Hepatocyte (in vitro differentiated cells): Measurements from ENCODE around the gene NFE2. TPM values are rescaled to one million over a fixed set of nuclear protein-coding genes. Genes with fewer than 3 reads are reported as not detected.

Experiments used
- DNase-seq: peaks from one replicate; pipeline ENCODE4 v3.0.0-alpha.2; 2016; ENCODE audit warnings: low spot score
- H2AFZ ChIP-seq: fragments of 200-600 bp; sonication (generic); 2 replicates; pipeline ENCODE4 v1.6.0; 2016; ENCODE audit warnings: antibody characterized with exemption, mild to moderate bottlenecking
- H3K27ac ChIP-seq: fragments of 200-600 bp; sonication (generic); 2 replicates; pipeline ENCODE4 v1.5.1; 2016; ENCODE audit warnings: mild to moderate bottlenecking
- H3K27me3 ChIP-seq: fragments of 200-600 bp; sonication (generic); 2 replicates; pipeline ENCODE4 v1.6.1; 2016
- H3K36me3 ChIP-seq: fragments of 200-600 bp; sonication (generic); replicated peaks from 2 replicates; pipeline ENCODE4 v1.5.1; 2016; ENCODE audit warnings: low read depth; ENCODE audit not compliant: insufficient read depth
- H3K4me1 ChIP-seq: fragments of 200-600 bp; sonication (generic); 2 replicates; pipeline ENCODE4 v1.5.1; 2016; ENCODE audit warnings: mild to moderate bottlenecking, moderate library complexity; ENCODE audit not compliant: insufficient read depth
- H3K4me2 ChIP-seq: fragments of 200-600 bp; sonication (generic); 2 replicates; pipeline ENCODE4 v1.6.0; 2016
- H3K4me3 ChIP-seq: fragments of 200-600 bp; sonication (generic); 2 replicates; pipeline ENCODE4 v1.5.1; 2016; ENCODE audit warnings: mild to moderate bottlenecking
- H3K79me2 ChIP-seq: fragments of 200-600 bp; sonication (generic); 2 replicates; pipeline ENCODE4 v1.6.0; 2017; ENCODE audit warnings: mild to moderate bottlenecking
- H3K9me2 ChIP-seq: fragments of 200-600 bp; sonication (generic); replicated peaks from 2 replicates; pipeline ENCODE4 v1.6.0; 2017; ENCODE audit warnings: mild to moderate bottlenecking; ENCODE audit not compliant: insufficient read depth
- H3K9me3 ChIP-seq: fragments of 200-600 bp; sonication (generic); 2 replicates; pipeline ENCODE4 v1.5.1; 2016; ENCODE audit warnings: low read depth, mild to moderate bottlenecking
- H4K20me1 ChIP-seq: fragments of 200-600 bp; sonication (generic); 2 replicates; pipeline ENCODE4 v1.6.0; 2016; ENCODE audit warnings: mild to moderate bottlenecking; ENCODE audit not compliant: insufficient read depth, poor library complexity, severe bottlenecking
- CTCF ChIP-seq: fragments of 200-600 bp; sonication (generic); IDR thresholded peaks from 2 replicates; pipeline ENCODE4 v1.5.1; 2016; ENCODE audit warnings: antibody characterized with exemption, mild to moderate bottlenecking; ENCODE audit not compliant: poor library complexity
- EZH2 ChIP-seq: fragments of 200-600 bp; sonication (generic); IDR thresholded peaks from 2 replicates; pipeline ENCODE4 v1.6.1; 2016; ENCODE audit warnings: antibody characterized with exemption, mild to moderate bottlenecking, borderline replicate concordance
- EZH2phosphoT487 ChIP-seq: fragments of 200-600 bp; sonication (generic); IDR thresholded peaks from one replicate; pipeline ENCODE4 v1.6.1; 2018; ENCODE audit warnings: antibody characterized with exemption, mild to moderate bottlenecking, low read depth, moderate library complexity; ENCODE audit not compliant: unreplicated experiment, severe bottlenecking
- WGBS: methylation state at CpG from one replicate; pipeline ENCODE4 v1.1.6; 2016; ENCODE audit warnings: low lambda C conversion rate; ENCODE audit errors: missing lambda C conversion rate; 5-methylcytosine and 5-hydroxymethylcytosine counted together
- polyA plus RNA-seq: library from polyadenylated mRNA; unstranded; fragments of >200 nt; fragmentation: Nextera tagmentation; extraction: Ambion mirVana; gene quantifications from 2 replicates; pipeline ENCODE4 v1.2.1, GENCODE V29; 2016
- total RNA-seq: library from RNA; depleted of rRNA; stranded (reverse); fragments of >200 nt; gene quantifications from 2 replicates; pipeline ENCODE4 v1.2.3, GENCODE V29; 2014

NFE2 gene
- total and polyA plus RNA-seq, 2 experiments from 2014 or later, result 0.83 TPM; not detected in 1

GRCh38 chr12:54258201-54258681 is 42.6 kb downstream of the NFE2 start:
- peaks cover 80% of the 10 kb centered on the region for H3K79me2 ChIP-seq
- peak overlapping the region; percentile 91 for H3K27ac ChIP-seq
- DNase-seq, result no peak
- TF ChIP-seq EZH2 (no peak), CTCF (no peak), EZH2phosphoT487 (no peak)
- H3K9me2 ChIP-seq, result no peaks in the 10 kb centered on the region
- H4K20me1 ChIP-seq, result no peaks in the 10 kb centered on the region
- H3K9me3 ChIP-seq, result no peaks in the 10 kb centered on the region
- peak overlapping the region; percentile 79 for H3K4me2 ChIP-seq
- H2AFZ ChIP-seq, result no peak overlapping the region
- H3K27me3 ChIP-seq, result no peaks in the 10 kb centered on the region
- H3K4me1 ChIP-seq, result peaks cover 33% of the 10 kb centered on the region
- no peaks in the 10 kb centered on the region for H3K36me3 ChIP-seq
- no peak overlapping the region for H3K4me3 ChIP-seq

GRCh38 chr12:54257332-54257731 is 43.5 kb downstream of the NFE2 start:
- no peaks in the 10 kb centered on the region for H3K36me3 ChIP-seq
- H3K4me1 ChIP-seq, result peaks cover 25% of the 10 kb centered on the region
- peaks cover 80% of the 10 kb centered on the region for H3K79me2 ChIP-seq
- H3K4me2 ChIP-seq, result no peak overlapping the region
- peak overlapping the region; percentile 91 for H3K27ac ChIP-seq
- H3K4me3 ChIP-seq, result no peak overlapping the region
- H3K9me2 ChIP-seq, result no peaks in the 10 kb centered on the region
- no peaks in the 10 kb centered on the region for H4K20me1 ChIP-seq
- no peak overlapping the region for H2AFZ ChIP-seq
- DNase-seq, result no peak
- no peaks in the 10 kb centered on the region for H3K27me3 ChIP-seq
- 91% methylated on average over 8 of the region's 8 CpGs for WGBS
- H3K9me3 ChIP-seq, result no peaks in the 10 kb centered on the region
- TF ChIP-seq CTCF (no peak), EZH2phosphoT487 (no peak), EZH2 (no peak)

- Histone ChIP-seq H3K27ac (no peak overlapping the region), H3K36me3 (no peaks in the 10 kb centered on the region), H3K4me1 (peaks cover 2% of the 10 kb centered on the region), H3K9me3 (no peaks in the 10 kb centered on the region), H3K4me3 (no peak overlapping the region), H2AFZ (no peak overlapping the region), H3K4me2 (no peak overlapping the region), H4K20me1 (no peaks in the 10 kb centered on the region), H3K79me2 (peaks cover 62% of the 10 kb centered on the region), H3K27me3 (no peaks in the 10 kb centered on the region), H3K9me2 (no peaks in the 10 kb centered on the region)
- TF ChIP-seq EZH2phosphoT487, result no peak
- TF ChIP-seq CTCF, result no peak
- no peak for TF ChIP-seq EZH2
- 97% methylated on average over 4 of the region's 4 CpGs for WGBS
- no peak for DNase-seq
Measured at GRCh38 chr12:54253240-54253639, 47.6 kb downstream of the NFE2 start.
